ENCODE results near the gene SHH.

- TF ChIP-seq POLR2A (IDR thresholded peaks at IDR 0.05): no peak
- no peak for TF ChIP-seq CTCF (IDR thresholded peaks at IDR 0.05)
Measured at GRCh38 chr7:155820788-155821187, 8.5 kb upstream of the SHH start.
